Activated effector memory CD4-positive, alpha-beta T cell treated with Interleukin-2 at 50 U/mL for 16 hours (primary cell): ENCODE measurements around the gene CYP2S1.

Experiments used
- DNase-seq: peaks from one replicate; pipeline ENCODE4 v3.0.0-alpha.2; 2020

CYP2S1 gene

DNA sequence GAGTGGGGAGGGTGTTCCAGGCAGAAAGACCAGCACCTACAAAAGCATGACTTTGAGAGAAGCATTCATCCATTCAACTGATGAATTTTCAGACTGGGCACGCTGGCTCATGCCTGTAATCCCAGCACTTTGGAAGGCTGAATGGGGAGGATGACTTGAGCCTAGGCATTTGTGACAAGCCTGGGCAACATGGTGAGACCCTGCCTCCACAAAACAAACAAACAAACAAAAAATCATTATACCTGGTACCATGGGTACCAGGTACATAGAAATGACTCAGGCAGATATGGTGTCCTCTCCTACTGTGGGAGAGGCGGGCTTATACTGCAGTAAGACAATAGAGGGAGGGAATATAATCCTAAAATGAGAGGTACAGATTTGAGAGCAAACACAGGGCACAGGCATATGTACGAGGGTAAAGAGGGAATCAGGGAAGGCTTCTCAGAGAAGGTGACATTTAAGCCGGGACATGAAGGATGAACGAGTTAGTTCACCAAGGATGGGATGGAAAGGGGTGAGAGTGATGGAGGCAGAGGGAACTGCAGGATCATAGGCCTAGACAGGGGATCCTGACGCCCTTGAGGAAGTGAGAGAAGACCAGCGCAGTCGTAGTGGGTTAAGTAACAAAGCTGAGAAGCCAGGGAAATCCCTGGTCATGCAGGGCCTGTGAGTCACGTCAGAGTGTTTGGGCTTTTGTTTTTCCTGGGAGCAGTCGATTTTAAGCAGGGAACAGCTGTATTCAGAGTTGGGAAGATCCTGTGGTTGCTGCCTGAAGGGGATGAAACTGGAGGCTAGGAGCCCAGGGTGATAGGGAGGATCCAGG is 2.9 kb downstream of the CYP2S1 start:
- DNase-seq, result no peak

GRCh38 chr19:41198559-41198958 is 5.5 kb downstream of the CYP2S1 start:
- no peak for DNase-seq

GRCh38 chr19:41203371-41203770 is 10.4 kb downstream of the CYP2S1 start:
- DNase-seq, result no peak

- peak; percentile 74 for DNase-seq
These were observed 11.3 kb downstream of the CYP2S1 start for GRCh38 chr19:41204338-41204737.

DNA sequence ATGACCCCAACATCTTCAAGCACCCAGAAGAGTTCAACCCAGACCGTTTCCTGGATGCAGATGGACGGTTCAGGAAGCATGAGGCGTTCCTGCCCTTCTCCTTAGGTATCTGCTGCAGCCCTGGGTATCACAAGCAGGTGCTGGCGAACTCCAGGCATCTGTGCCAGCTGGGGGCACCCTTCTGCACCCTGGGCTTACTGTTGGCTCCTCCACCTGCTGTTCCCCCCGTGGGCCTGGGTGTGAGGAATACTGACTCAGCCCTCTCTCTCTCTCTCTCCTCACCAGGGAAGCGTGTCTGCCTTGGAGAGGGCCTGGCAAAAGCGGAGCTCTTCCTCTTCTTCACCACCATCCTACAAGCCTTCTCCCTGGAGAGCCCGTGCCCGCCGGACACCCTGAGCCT is 13.0 kb downstream of the CYP2S1 start:
- DNase-seq, result no peak

DNA sequence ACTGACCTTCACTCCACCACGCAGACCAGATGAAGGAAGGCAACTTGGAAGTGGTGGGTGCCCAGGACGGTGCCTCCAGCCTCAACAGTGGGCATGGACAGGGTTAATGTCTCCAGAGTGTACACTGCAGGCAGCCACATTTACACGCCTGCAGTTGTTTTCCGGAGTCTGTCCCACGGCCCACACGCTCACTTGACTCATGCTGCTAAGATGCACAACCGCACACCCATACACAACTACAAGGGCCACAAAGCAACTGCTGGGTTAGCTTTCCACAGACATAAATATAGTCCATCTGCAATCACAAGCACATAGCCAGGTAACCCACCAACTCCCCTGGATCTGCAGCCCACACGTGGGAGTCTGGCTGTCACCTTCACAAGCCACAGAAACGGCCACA is 13.4 kb downstream of the CYP2S1 start:
- no peak for DNase-seq

- DNase-seq, result no peak
These were observed 14.1 kb downstream of the CYP2S1 start for GRCh38 chr19:41206926-41207750.

DNA sequence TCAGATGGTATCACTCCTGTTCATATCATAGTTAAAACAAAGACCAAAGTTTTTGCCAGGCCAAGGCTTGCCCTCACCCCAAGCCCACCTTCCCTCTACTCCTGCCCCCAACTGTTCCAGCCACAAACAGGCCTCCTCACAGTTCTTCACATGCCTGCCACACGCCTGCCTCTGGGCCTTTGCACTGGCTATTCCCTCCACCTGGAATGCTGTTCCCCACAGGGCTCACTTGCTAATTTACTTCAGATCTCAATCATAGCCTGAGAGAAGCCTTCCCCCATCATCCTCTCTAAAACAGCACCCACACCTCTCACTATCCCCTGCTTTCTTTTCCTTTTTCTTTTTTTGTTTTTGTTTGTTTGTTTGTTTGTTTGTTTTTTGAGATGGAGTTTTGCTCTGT is 21.1 kb downstream of the CYP2S1 start:
- no peak for DNase-seq

GRCh38 chr19:41217741-41218140 is 24.7 kb downstream of the CYP2S1 start:
- DNase-seq, result no peak

- DNase-seq, result no peak
These were observed 25.2 kb downstream of the CYP2S1 start for GRCh38 chr19:41218249-41218614.

DNA sequence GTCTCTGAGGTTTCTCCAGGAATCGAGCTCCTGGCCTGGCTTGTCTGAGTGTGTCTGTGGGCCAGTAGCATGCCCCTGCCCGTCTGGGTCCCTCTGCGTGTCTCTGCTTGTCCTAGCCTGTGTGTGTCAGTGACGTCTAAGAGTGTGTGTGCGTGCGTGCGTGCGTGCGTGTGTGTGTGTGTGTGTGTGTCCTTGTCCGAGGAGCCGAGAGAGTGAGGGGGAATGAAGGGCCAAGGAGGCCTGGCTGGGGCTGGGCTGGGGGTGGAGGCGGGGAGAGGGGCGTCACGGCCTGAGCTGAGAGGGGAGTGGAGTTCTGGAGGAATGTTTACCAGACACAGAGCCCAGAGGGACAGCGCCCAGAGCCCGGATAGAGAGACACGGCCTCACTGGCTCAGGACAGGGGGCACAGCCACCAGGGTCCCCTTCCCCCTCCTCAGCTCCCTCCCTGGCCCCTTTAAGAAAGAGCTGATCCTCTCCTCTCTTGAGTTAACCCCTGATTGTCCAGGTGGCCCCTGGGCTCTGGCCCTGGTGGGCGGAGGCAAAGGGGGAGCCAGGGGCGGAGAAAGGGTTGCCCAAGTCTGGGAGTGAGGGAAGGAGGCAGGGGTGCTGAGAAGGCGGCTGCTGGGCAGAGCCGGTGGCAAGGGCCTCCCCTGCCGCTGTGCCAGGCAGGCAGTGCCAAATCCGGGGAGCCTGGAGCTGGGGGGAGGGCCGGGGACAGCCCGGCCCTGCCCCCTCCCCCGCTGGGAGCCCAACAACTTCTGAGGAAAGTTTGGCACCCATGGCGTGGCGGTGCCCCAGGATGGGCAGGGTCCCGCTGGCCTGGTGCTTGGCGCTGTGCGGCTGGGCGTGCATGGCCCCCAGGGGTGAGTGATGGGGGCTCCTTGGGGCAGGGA is 25.8 kb downstream of the CYP2S1 start, which contains the start of gene AXL:
Gene AXL, plus strand, starts transcription at position 609 of the 893 bp plus-strand sequence. Its CDS starts 170 bp downstream, at position 779.
- no peak for DNase-seq

GRCh38 chr19:41219924-41220567 is 27.0 kb downstream of the CYP2S1 start:
- DNase-seq, result no peak

GRCh38 chr19:41220811-41221210 is 27.8 kb downstream of the CYP2S1 start:
- no peak for DNase-seq

DNA sequence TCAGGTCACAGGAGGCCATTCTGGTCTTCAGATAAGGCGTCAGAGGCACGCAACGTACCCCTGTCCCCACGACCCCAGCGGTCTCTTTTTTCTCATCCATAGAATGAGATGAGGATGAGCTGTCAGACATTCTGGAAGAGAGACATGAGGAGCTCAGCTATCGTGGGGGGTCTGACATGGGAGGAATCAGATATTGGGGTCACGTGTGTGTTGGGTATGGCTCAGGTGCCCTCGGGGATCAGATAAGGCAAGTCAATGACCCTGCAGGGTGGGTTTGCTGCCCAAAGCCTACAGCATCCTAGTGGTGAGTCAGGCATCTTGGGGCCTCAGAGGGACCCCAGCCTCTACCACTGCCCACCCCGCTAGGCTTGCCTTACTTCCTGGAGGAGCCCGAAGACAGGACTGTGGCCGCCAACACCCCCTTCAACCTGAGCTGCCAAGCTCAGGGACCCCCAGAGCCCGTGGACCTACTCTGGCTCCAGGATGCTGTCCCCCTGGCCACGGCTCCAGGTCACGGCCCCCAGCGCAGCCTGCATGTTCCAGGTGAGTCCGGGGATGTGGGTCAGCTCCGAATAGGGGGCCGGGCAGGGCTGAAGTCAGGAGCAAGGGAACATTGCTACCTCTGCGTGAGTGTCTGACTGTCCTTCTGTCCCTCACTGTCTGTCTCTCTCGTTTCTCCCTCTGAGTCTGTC is 28.6 kb downstream of the CYP2S1 start:
- DNase-seq, result no peak

DNA sequence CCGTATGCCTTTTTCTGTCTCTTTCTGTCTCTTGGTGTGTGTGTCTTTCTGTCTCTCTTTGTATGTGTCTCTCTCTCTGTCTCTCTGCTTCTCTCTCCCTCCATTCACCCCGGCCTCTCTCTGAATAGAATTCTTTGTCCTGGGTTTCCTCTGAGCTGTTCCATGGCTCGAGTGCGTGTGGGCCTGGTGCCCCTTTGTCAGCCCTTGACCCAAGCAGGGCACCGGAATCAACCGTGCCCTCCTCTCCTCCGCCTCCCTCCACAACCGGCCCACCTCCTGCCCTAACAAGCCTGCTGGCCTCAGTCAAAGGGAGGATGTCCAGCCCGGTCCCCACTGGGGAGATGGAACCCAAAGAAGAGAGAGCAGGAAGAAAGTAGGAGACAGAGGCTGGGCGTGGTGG is 29.2 kb downstream of the CYP2S1 start:
- no peak for DNase-seq

DNA sequence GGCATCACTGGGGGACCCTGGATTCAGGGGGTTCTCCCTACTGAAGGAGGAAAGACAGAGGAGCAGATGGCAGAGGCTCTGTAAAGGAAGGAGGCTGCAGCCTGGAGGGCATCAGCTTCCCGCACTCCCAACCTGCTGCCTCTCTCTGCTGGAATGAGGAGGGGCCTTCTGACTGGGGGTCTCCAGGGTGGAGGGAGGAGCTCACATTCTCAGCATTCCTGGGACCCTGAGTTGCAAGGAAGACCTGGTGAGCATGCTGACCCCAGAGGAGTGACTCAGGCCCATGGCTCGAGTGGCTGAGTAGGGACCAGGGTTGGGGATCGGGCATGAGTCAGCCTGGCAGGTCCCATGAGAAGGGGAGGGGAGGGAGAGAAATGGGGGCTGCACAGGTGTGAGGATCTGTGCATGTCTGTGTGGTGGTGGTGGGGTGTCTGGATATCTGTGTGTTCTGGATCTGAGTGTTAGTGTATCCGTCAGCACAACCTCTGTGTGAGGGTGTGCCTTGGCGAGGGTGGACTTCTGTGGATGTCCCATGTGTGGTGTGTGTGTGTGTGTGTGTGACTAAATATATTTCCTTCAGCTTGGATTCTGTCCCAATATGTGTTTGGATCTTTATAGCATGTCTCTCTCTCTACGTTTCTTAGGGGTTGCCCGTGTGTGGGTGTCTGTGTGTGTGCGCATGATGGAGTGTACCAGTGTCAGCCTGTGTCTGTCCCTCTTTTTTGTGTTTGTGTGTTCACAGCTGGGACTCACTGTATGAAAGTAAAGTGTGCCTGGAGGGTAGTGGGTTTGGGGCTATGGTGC is 30.6 kb downstream of the CYP2S1 start:
- DNase-seq, result no peak

DNA sequence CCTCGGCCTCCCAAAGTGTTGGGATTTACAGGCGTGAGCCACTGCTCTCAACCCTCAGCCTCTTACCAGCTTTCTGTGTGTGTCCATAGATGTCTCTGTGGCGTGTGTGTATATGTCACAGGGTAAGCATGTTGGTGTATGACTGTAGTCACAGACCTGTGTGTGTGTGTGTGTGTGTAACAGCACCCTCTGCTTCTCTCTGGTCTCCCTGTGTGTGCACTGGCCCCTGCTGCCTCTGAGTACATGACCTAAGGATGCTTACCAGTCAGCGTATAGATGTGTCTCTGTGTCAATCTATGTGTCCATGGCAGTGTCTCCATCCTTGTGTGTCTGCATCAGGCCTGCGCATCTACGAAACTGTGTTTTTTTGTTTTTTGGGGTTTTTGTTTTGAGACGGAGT is 31.6 kb downstream of the CYP2S1 start:
- DNase-seq, result no peak

GRCh38 chr19:41225238-41226052 is 32.4 kb downstream of the CYP2S1 start:
- no peak for DNase-seq

DNA sequence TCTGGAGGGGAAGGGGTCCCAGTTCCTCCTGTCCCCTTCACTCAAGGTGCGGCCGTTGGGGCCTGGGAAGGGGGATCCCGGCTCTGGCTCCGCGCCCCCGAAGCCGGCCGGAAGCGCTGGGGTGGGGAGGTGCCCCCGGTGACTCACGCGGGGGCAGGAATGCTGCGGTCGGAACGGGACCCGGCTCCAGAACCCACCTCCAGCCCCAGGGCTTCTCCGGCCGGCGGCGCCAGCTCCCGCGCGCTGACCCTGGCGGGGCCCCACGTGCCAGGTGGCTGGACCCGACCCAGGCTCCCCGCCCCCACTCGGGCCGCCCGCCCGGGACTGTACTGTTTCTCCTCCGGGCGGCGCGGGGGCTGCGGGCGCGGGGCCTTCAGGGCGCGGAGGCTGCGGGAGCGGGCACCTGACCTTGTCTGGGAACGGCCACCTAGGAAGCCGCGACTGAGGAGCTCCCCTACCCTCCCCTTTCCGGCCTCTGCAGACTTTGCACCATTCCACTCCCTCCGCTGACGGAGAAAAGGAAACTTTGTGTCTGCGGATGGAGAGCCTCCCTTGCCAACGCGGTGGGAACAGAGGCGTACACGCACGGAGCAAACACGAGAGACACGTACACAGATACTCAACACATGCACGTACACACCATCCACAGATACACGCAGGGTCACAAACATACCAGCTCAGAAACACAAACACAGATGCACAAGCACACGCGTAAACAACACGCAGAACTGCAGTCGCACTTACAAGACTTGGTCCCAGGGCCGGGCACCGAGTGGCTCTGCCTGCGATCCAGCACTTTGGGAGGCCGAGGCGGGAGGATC is 33.2 kb downstream of the CYP2S1 start:
- peak; percentile 18 for DNase-seq
